Type B pancreatic cell (in vitro differentiated cells): ENCODE measurements around the gene SNCAIP. TPM values are rescaled to one million over a fixed set of nuclear protein-coding genes. Genes with fewer than 3 reads are reported as not detected.
A peak's percentile ranks its signal among the peaks of the same experiment; 100 is the strongest.

ENCODE experiments used
- DNase-seq: peaks from one replicate; pipeline ENCODE4 v3.0.0; 2021; ENCODE audit warnings: mixed read lengths; ENCODE audit not compliant: unreplicated experiment; ENCODE audit errors: extremely low spot score
- H3K27ac Mint-ChIP-seq: 2 replicates; pipeline ENCODE4 v1.8.0; 2021; ENCODE audit warnings: mild to moderate bottlenecking, mixed read lengths
- H3K27me3 Mint-ChIP-seq: 2 replicates; pipeline ENCODE4 v1.8.0; 2021; ENCODE audit warnings: mixed read lengths
- H3K36me3 Mint-ChIP-seq: 2 replicates; pipeline ENCODE4 v1.8.0; 2021; ENCODE audit warnings: mixed read lengths
- H3K4me1 Mint-ChIP-seq: one replicate; pipeline ENCODE4 v1.8.0; 2021; ENCODE audit warnings: mixed read lengths; ENCODE audit not compliant: unreplicated experiment
- H3K4me3 Mint-ChIP-seq: 2 replicates; pipeline ENCODE4 v1.8.0; 2021; ENCODE audit warnings: mild to moderate bottlenecking, mixed read lengths
- H3K9me3 Mint-ChIP-seq: 2 replicates; pipeline ENCODE4 v1.8.0; 2021; ENCODE audit warnings: mixed read lengths
- CTCF ChIP-seq: fragments of 200-600 bp; sonication (generic); conservative IDR thresholded peaks from 2 replicates; pipeline ENCODE4 v1.5.0; 2021; ENCODE audit warnings: antibody characterized with exemption, mild to moderate bottlenecking
- total RNA-seq: library from RNA; stranded (reverse); gene quantifications from 2 replicates; pipeline ENCODE4 v1.2.1, GENCODE V29; 2021; ENCODE audit warnings: low replicate concordance

The SNCAIP gene
- total RNA-seq, 1 donor from 2014 or later, result 31.6 TPM

- Mint-ChIP-seq H3K9me3 (no peaks in the 10 kb centered on the region), H3K4me3 (peak overlapping the region; percentile 27), H3K27me3 (no peaks in the 10 kb centered on the region), H3K4me1 (peaks cover 52% of the 10 kb centered on the region), H3K36me3 (peaks cover 7% of the 10 kb centered on the region), H3K27ac (peak overlapping the region; percentile 57)
- no peak for DNase-seq
- TF ChIP-seq CTCF, result no peak
Measured at GRCh38 chr5:122419142-122419894, 107.3 kb downstream of the SNCAIP start.

- H3K4me1 Mint-ChIP-seq, result peaks cover 49% of the 10 kb centered on the region
- no peaks in the 10 kb centered on the region for H3K27me3 Mint-ChIP-seq
- DNase-seq, result no peak
- H3K36me3 Mint-ChIP-seq, result peaks cover 7% of the 10 kb centered on the region
- H3K9me3 Mint-ChIP-seq, result no peaks in the 10 kb centered on the region
- no peak for TF ChIP-seq CTCF
- peak overlapping the region; percentile 5 for H3K4me3 Mint-ChIP-seq
- no peak overlapping the region for H3K27ac Mint-ChIP-seq
Measured at GRCh38 chr5:122420091-122420490, 108.1 kb downstream of the SNCAIP start.

- Mint-ChIP-seq H3K9me3 (no peaks in the 10 kb centered on the region), H3K36me3 (peaks cover 12% of the 10 kb centered on the region), H3K27me3 (no peaks in the 10 kb centered on the region), H3K4me3 (no peak overlapping the region), H3K27ac (no peak overlapping the region), H3K4me1 (peaks cover 43% of the 10 kb centered on the region)
- DNase-seq, result no peak
- TF ChIP-seq CTCF, result no peak
Measured at GRCh38 chr5:122420537-122421236, 108.7 kb downstream of the SNCAIP start.

- no peak for TF ChIP-seq CTCF
- Mint-ChIP-seq H3K4me1 (peaks cover 36% of the 10 kb centered on the region), H3K27ac (no peak overlapping the region), H3K36me3 (peaks cover 14% of the 10 kb centered on the region), H3K9me3 (no peaks in the 10 kb centered on the region), H3K27me3 (no peaks in the 10 kb centered on the region), H3K4me3 (peak overlapping the region; percentile 26)
- DNase-seq, result no peak
Measured at GRCh38 chr5:122421374-122422079, 109.5 kb downstream of the SNCAIP start.

GRCh38 chr5:122423221-122423620 is 111.2 kb downstream of the SNCAIP start:
- H3K27ac Mint-ChIP-seq, result no peak overlapping the region
- no peak for TF ChIP-seq CTCF
- no peaks in the 10 kb centered on the region for H3K27me3 Mint-ChIP-seq
- no peaks in the 10 kb centered on the region for H3K9me3 Mint-ChIP-seq
- H3K4me3 Mint-ChIP-seq, result no peak overlapping the region
- H3K36me3 Mint-ChIP-seq, result peaks cover 14% of the 10 kb centered on the region
- no peak for DNase-seq
- H3K4me1 Mint-ChIP-seq, result peaks cover 32% of the 10 kb centered on the region
